Chondrocyte (in vitro differentiated cells): ENCODE results near the gene PPP1R9A. TPM values are rescaled to one million over a fixed set of nuclear protein-coding genes. Genes with fewer than 3 reads are reported as not detected.

Experiments
- DNase-seq: peaks from one replicate; pipeline ENCODE4 v3.0.0; 2021; ENCODE audit warnings: mixed read lengths, low spot score
- H3K27ac Mint-ChIP-seq: one replicate; pipeline ENCODE4 v1.8.0; 2021; ENCODE audit warnings: mild to moderate bottlenecking, moderate library complexity, mixed read lengths; ENCODE audit not compliant: unreplicated experiment
- H3K27me3 Mint-ChIP-seq: 2 replicates; pipeline ENCODE4 v1.8.0; 2021; ENCODE audit warnings: low read depth, mixed read lengths
- H3K36me3 Mint-ChIP-seq: 2 replicates; pipeline ENCODE4 v1.8.0; 2021; ENCODE audit warnings: low read depth, mixed read lengths
- H3K4me1 Mint-ChIP-seq: 2 replicates; pipeline ENCODE4 v1.8.0; 2021; ENCODE audit warnings: low read depth, mild to moderate bottlenecking, mixed read lengths
- H3K4me3 Mint-ChIP-seq: one replicate; pipeline ENCODE4 v1.8.0; 2021; ENCODE audit warnings: mild to moderate bottlenecking, moderate library complexity, mixed read lengths; ENCODE audit not compliant: unreplicated experiment
- H3K9me3 Mint-ChIP-seq: 2 replicates; pipeline ENCODE4 v1.8.0; 2021; ENCODE audit warnings: low read depth, mixed read lengths
- total RNA-seq: library from RNA; stranded (reverse); gene quantifications from 3 replicates; pipeline ENCODE4 v1.2.1, GENCODE V29; 2021
- TF ChIP-seq, protein P1 (sequence below): fragments of 200-600 bp; sonication (generic); IDR thresholded peaks from 2 replicates; pipeline ENCODE4 v1.5.0; 2021; ENCODE audit warnings: antibody characterized with exemption, mild to moderate bottlenecking, moderate library complexity

PPP1R9A gene
- total RNA-seq, 1 donor from 2014 or later: 4.1 TPM

DNA sequence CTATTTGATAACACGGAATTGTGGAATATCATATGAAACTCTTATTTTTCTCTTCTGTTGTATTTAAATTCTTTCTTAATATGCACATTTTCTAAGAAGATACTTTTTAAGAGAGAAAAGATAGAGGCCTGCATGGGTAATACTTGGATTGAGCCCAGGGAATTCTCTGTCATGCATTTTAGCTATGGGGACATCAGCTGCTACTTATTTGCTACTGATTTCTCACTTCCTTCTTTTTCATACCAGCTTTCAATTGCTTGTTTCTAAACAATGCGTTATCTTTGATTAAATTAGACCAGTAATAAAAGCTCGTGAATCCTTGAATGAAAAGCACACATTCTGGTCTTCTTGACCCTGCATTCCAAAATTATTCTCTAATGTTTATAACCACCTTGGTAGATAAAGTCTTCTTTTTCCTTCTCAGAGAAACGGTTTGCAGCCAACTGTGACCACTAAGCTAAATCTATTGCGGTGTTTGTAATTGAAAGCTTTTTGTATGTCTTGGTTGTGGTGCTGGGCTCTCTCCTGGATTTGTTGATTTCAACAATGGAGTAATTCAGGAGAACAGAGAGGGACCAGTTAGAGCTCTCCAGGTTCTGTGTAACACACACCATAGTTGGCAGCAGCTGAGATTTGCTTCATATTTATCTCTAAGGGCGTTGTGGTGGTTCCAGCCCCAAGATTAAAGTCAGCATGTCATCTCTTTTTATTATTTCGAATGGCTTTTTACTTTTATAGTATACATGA, 139.3 kb downstream of the PPP1R9A start:
- H3K4me3 Mint-ChIP-seq: no peak overlapping the region
- no peak overlapping the region for H3K27ac Mint-ChIP-seq
- H3K4me1 Mint-ChIP-seq: no peaks in the 10 kb centered on the region
- TF ChIP-seq, protein P1, sequence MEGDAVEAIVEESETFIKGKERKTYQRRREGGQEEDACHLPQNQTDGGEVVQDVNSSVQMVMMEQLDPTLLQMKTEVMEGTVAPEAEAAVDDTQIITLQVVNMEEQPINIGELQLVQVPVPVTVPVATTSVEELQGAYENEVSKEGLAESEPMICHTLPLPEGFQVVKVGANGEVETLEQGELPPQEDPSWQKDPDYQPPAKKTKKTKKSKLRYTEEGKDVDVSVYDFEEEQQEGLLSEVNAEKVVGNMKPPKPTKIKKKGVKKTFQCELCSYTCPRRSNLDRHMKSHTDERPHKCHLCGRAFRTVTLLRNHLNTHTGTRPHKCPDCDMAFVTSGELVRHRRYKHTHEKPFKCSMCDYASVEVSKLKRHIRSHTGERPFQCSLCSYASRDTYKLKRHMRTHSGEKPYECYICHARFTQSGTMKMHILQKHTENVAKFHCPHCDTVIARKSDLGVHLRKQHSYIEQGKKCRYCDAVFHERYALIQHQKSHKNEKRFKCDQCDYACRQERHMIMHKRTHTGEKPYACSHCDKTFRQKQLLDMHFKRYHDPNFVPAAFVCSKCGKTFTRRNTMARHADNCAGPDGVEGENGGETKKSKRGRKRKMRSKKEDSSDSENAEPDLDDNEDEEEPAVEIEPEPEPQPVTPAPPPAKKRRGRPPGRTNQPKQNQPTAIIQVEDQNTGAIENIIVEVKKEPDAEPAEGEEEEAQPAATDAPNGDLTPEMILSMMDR: no peak
- H3K27me3 Mint-ChIP-seq: no peaks in the 10 kb centered on the region
- no peaks in the 10 kb centered on the region for H3K9me3 Mint-ChIP-seq
- DNase-seq: no peak
- H3K36me3 Mint-ChIP-seq: no peaks in the 10 kb centered on the region

GRCh38 chr7:95047291-95047690, 139.9 kb downstream of the PPP1R9A start:
- TF ChIP-seq, protein P1: no peak
- no peak overlapping the region for H3K4me3 Mint-ChIP-seq
- no peaks in the 10 kb centered on the region for H3K9me3 Mint-ChIP-seq
- no peaks in the 10 kb centered on the region for H3K4me1 Mint-ChIP-seq
- H3K36me3 Mint-ChIP-seq: no peaks in the 10 kb centered on the region
- no peaks in the 10 kb centered on the region for H3K27me3 Mint-ChIP-seq
- DNase-seq: no peak
- H3K27ac Mint-ChIP-seq: no peak overlapping the region

- Mint-ChIP-seq H3K36me3 (no peaks in the 10 kb centered on the region), H3K27me3 (no peaks in the 10 kb centered on the region), H3K4me1 (no peaks in the 10 kb centered on the region), H3K27ac (no peak overlapping the region), H3K4me3 (no peak overlapping the region), H3K9me3 (no peaks in the 10 kb centered on the region)
- DNase-seq: no peak
- TF ChIP-seq, protein P1: no peak
Measured at GRCh38 chr7:95052566-95053094, 145.2 kb downstream of the PPP1R9A start.

GRCh38 chr7:95054386-95054785, 147.0 kb downstream of the PPP1R9A start:
- Mint-ChIP-seq H3K27me3 (no peaks in the 10 kb centered on the region), H3K27ac (no peak overlapping the region), H3K4me3 (no peak overlapping the region), H3K9me3 (no peaks in the 10 kb centered on the region), H3K36me3 (no peaks in the 10 kb centered on the region), H3K4me1 (no peaks in the 10 kb centered on the region)
- DNase-seq: no peak
- TF ChIP-seq, protein P1: no peak

DNA sequence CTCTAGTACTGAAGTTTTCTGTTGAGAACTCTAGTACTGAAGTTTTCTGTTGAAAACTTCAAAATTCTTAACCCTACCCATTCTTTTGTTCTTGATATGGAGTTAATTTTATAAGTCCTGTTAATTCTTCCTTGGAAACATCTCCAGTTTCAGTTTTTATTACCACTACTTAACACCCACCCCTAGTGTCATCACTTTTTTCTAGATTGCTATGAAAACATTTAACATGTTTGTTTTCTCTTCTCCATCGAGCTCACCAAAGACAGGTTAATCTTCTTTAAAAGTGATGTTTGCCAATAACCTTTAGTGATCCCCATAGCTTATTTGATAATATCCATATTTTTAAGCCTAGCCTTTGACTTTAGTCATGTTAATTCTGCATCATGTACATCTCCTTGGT, 147.9 kb downstream of the PPP1R9A start:
- Mint-ChIP-seq H3K27me3 (no peaks in the 10 kb centered on the region), H3K36me3 (no peaks in the 10 kb centered on the region), H3K9me3 (no peaks in the 10 kb centered on the region), H3K4me1 (peaks cover 3% of the 10 kb centered on the region), H3K27ac (no peak overlapping the region), H3K4me3 (no peak overlapping the region)
- DNase-seq: no peak
- TF ChIP-seq, protein P1: no peak
